AG04449 (cell line): ENCODE data around the gene ALDH1A3.

Experiments used
- CTCF ChIA-PET: fragments of 350-600 bp; formaldehyde crosslinking; extraction: SDS; loops from one replicate; lab custom pipeline; 2021; ENCODE audit warnings: antibody characterized with exemption; lab: Yijun Ruan, JAX
- POLR2A ChIA-PET: fragments of 400-600, 350-600 bp; formaldehyde crosslinking; extraction: SDS; loops from one replicate; lab custom pipeline; 2020; ENCODE audit warnings: antibody characterized with exemption, inconsistent platforms; lab: Yijun Ruan, JAX
- DNase-seq: peaks from one replicate; pipeline ENCODE4 v3.0.0-alpha.2; 2010; ENCODE audit warnings: low read depth, low spot score
- H3K4me3 ChIP-seq: 2 replicates; pipeline ENCODE4 v1.5.1; 2011; ENCODE audit warnings: low read depth, mild to moderate bottlenecking, control low read depth, low read length
- TF ChIP-seq, protein P1 (sequence below): IDR thresholded peaks from one replicate; pipeline ENCODE4 v1.5.1; 2011; ENCODE audit warnings: mild to moderate bottlenecking, moderate library complexity, low read length, control low read depth, inconsistent platforms; ENCODE audit not compliant: insufficient read depth; ENCODE audit errors: missing control alignments

Gene ALDH1A3

GRCh38 chr15:100908466-100908865 is 28.8 kb downstream of the ALDH1A3 start:
- DNase-seq, result no peak
- ChIA-PET POLR2A (no interaction called here), CTCF (interaction anchor here (0.8 to 5.8 kb wide), 6 partner anchors 8 to 283 kb away, joined by 3 to 94 read pairs (median 4); partner anchors contain the start of gene LRRK1)
- TF ChIP-seq, protein P1, sequence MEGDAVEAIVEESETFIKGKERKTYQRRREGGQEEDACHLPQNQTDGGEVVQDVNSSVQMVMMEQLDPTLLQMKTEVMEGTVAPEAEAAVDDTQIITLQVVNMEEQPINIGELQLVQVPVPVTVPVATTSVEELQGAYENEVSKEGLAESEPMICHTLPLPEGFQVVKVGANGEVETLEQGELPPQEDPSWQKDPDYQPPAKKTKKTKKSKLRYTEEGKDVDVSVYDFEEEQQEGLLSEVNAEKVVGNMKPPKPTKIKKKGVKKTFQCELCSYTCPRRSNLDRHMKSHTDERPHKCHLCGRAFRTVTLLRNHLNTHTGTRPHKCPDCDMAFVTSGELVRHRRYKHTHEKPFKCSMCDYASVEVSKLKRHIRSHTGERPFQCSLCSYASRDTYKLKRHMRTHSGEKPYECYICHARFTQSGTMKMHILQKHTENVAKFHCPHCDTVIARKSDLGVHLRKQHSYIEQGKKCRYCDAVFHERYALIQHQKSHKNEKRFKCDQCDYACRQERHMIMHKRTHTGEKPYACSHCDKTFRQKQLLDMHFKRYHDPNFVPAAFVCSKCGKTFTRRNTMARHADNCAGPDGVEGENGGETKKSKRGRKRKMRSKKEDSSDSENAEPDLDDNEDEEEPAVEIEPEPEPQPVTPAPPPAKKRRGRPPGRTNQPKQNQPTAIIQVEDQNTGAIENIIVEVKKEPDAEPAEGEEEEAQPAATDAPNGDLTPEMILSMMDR, result no peak
- H3K4me3 ChIP-seq, result no peak overlapping the region

DNA sequence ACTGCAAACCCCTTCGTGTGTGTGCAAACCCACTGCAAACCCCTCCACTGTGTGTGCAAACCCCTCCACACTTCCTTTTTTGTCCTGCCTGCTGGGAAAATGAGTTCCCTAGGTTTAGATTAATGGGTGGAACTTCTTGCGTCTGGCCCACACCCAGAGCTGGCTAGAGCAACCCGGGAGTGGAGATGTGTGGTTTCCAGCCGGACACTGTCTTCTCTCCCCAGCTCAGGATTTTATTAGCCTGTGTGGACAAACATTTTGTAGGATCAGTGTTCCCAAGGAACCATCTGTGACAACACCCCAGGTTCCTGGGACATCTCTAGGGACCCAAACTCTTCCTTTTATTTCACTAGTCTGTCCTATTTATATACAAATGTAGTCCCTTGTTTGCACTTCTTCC is 29.9 kb downstream of the ALDH1A3 start:
- POLR2A ChIA-PET, result no interaction called here
- DNase-seq, result no peak
- TF ChIP-seq, protein P1, result no peak
- no peak overlapping the region for H3K4me3 ChIP-seq
- CTCF ChIA-PET, result interaction anchor here (0.6 to 17.0 kb wide), 4 partner anchors 7 to 283 kb away, joined by 3 to 757 read pairs (median 48); partner anchors contain the start of gene LRRK1

GRCh38 chr15:100909989-100910955 is 30.6 kb downstream of the ALDH1A3 start:
- CTCF ChIA-PET, result interaction anchor here (0.6 to 17.0 kb wide), 9 partner anchors 6 to 283 kb away, joined by 3 to 757 read pairs (median 3); partner anchors contain the start of gene LRRK1
- no peak for DNase-seq
- TF ChIP-seq, protein P1, result peak; percentile 15
- POLR2A ChIA-PET, result no interaction called here
- H3K4me3 ChIP-seq, result no peak overlapping the region

DNA sequence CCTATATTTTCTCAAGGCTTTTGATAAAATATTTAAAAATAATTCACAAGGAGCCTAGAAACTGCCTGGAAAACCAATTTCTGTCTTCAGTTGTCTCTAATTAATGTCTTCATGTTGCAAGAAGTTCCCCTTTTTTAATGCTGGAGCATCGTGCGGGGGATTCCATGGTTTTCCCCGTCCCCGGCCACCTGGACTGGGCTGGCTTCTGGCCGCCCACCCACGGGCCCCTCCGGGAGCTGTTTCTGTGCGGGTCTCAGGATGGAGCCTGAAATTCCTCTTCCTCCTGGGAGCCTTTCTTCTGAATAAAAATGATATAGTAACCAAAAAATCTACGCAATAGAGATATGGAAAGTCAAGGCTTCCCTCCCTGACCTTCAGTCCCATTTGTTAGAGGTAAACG is 31.5 kb downstream of the ALDH1A3 start:
- ChIA-PET CTCF (interaction anchor here (0.8 to 17.0 kb wide), 7 partner anchors 8 to 280 kb away, joined by 3 to 757 read pairs (median 3); no protein-coding TSS in a partner anchor), POLR2A (no interaction called here)
- DNase-seq, result no peak
- TF ChIP-seq, protein P1, result no peak
- H3K4me3 ChIP-seq, result no peak overlapping the region

GRCh38 chr15:100913961-100914360 is 34.3 kb downstream of the ALDH1A3 start:
- TF ChIP-seq, protein P1, result no peak
- no peak for DNase-seq
- no peak overlapping the region for H3K4me3 ChIP-seq
- ChIA-PET CTCF (interaction anchor here (0.8 to 17.0 kb wide), 4 partner anchors 12 to 102 kb away, joined by 3 to 757 read pairs (median 23); no protein-coding TSS in a partner anchor), POLR2A (no interaction called here)

- POLR2A ChIA-PET, result no interaction called here
- CTCF ChIA-PET, result interaction anchor here (0.7 to 17.0 kb wide), 5 partner anchors 8 to 424 kb away, joined by 3 to 757 read pairs (median 43); no protein-coding TSS in a partner anchor
These were observed 35.2 kb downstream of the ALDH1A3 start for GRCh38 chr15:100914876-100915275.

More at GRCh38 chr15:100914876-100915275, 35.2 kb downstream of the ALDH1A3 start:
- TF ChIP-seq, protein P1, result peak; percentile 16
- DNase-seq, result no peak
- H3K4me3 ChIP-seq, result no peak overlapping the region
